Measurements from ENCODE around the gene DAPK2. TPM values are rescaled to one million over a fixed set of nuclear protein-coding genes. Genes with fewer than 3 reads are reported as not detected.
A peak's percentile ranks its signal among the peaks of the same experiment; 100 is the strongest.

The DAPK2 gene
- total RNA-seq, 1 donor from 2014 or later: 2.6 TPM

DNA sequence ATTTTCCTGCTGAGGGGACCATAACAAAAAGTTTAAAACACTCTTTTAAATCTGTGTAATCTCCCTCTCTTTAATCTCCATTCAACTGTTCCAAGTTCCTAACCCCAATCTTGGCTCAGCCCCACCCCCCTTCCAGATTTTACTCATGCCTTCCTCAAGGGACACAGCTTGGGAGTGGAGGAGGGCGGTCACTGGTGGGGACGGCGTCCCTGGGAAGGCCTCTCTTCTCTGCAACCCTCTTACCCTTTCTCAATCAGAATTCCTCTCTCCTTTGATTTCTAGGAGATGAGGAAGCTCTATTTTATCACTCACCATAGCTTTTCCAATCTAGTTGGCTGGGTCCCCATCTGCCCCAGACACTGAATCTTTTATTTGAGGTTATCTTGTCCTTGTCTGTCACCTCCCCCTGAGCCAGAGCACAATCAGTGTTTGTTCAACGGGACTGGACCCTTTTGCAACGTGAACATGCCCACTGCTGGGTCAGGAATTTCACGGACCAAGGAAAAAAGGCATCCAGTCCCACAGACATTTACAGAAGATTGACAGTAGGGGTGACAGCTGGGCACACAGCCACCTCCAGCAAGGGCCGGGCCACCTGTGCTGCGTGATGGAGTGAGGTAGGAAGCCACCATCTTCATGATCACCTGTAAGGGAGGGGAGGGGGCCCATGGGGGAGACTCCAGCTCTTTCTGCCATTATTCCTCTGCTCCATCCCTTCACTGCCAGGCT lies 128.5 kb downstream of the DAPK2 start:
- TF ChIP-seq CTCF (IDR thresholded peaks at IDR 0.05; ENCODE audit: partially characterized antibody, unreplicated experiment): no peak
- Mint-ChIP-seq H3K36me3 (ENCODE audit: unreplicated experiment) (peaks cover 4% of the 10 kb centered on the region), H3K27me3 (ENCODE audit: unreplicated experiment) (peaks cover 10% of the 10 kb centered on the region), H3K9me3 (ENCODE audit: unreplicated experiment) (peaks cover 2% of the 10 kb centered on the region), H3K4me3 (ENCODE audit: unreplicated experiment) (peak overlapping the region; percentile 27), H3K4me1 (ENCODE audit: low read depth, unreplicated experiment) (peaks cover 26% of the 10 kb centered on the region), H3K27ac (ENCODE audit: unreplicated experiment) (peak overlapping the region; percentile 53)
- DNase-seq: no peak

- no peak for TF ChIP-seq CTCF (IDR thresholded peaks at IDR 0.05; ENCODE audit: partially characterized antibody, unreplicated experiment)
- peak; percentile 35 for DNase-seq
- H3K36me3 Mint-ChIP-seq (ENCODE audit: unreplicated experiment): peaks cover 4% of the 10 kb centered on the region
- H3K27me3 Mint-ChIP-seq (ENCODE audit: unreplicated experiment): peaks cover 10% of the 10 kb centered on the region
- peak overlapping the region; percentile 48 for H3K27ac Mint-ChIP-seq (ENCODE audit: unreplicated experiment)
- peaks cover 2% of the 10 kb centered on the region for H3K9me3 Mint-ChIP-seq (ENCODE audit: unreplicated experiment)
- no peak overlapping the region for H3K4me3 Mint-ChIP-seq (ENCODE audit: unreplicated experiment)
- peaks cover 19% of the 10 kb centered on the region for H3K4me1 Mint-ChIP-seq (ENCODE audit: low read depth, unreplicated experiment)
Observed at GRCh38 chr15:63915873-63916771, 130.2 kb downstream of the DAPK2 start.

DNA sequence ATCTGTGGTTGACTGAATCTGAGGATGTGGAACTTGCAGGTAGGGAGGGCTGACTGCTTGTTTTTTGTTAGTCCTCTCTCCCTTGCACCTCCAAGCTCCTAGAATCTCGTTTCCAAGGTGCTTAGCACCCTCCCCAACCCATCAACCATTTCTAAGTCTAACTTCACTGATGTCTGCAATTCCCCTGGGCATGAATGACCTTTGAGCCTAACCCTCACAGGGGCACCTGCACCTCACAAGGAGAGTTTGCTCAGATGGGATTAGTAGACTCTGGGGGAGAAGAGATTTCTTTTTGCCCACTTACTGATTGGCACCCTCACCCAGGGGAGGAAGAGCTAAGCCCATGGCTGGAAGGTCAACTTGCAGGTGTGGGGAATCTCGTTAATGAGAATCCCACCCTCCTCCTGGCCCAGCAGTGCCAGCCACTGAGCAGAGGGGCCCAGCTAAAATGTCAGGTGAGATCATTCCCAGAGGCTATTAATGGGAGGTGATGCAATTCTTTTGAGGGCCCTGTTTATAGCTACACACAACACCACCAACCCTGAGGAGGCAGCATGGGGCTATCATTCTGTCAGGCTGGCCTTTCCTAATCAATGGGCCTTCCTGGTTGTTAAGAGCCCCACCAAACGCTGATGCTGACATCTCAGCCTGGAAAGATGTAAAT lies 130.9 kb downstream of the DAPK2 start:
- no peak for TF ChIP-seq CTCF (IDR thresholded peaks at IDR 0.05; ENCODE audit: partially characterized antibody, unreplicated experiment)
- Mint-ChIP-seq H3K27me3 (ENCODE audit: unreplicated experiment) (peaks cover 7% of the 10 kb centered on the region), H3K4me1 (ENCODE audit: low read depth, unreplicated experiment) (peaks cover 19% of the 10 kb centered on the region), H3K4me3 (ENCODE audit: unreplicated experiment) (no peak overlapping the region), H3K9me3 (ENCODE audit: unreplicated experiment) (peaks cover 2% of the 10 kb centered on the region), H3K27ac (ENCODE audit: unreplicated experiment) (no peak overlapping the region), H3K36me3 (ENCODE audit: unreplicated experiment) (peaks cover 4% of the 10 kb centered on the region)
- no peak for DNase-seq

DNA sequence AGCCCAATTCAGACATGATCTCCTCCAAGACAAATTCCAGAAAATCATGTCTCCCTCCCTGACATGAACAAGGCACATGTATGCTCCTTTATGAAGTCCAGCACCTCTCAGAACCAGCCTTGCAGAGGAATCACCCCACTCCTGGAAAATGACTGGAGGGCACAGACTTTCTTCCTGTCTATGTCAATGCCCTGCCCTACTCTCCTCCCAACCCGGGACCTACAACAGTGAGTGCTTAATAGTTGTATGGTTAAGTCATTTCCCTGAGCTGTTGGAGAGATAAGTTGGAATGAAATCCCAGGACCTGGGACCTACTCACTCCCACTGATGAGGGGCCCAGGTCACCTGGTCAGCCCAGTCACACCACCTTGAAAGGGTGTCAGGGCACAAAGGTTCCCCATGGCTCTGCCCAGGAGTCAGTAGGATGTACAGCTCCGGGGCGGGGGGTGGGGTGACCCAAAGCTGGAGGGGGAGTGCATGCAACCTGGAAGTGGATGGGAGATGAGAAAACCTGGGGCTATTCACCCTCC lies 132.4 kb downstream of the DAPK2 start:
- DNase-seq: no peak
- Mint-ChIP-seq H3K4me3 (ENCODE audit: unreplicated experiment) (no peak overlapping the region), H3K27ac (ENCODE audit: unreplicated experiment) (no peak overlapping the region), H3K9me3 (ENCODE audit: unreplicated experiment) (peaks cover 9% of the 10 kb centered on the region), H3K36me3 (ENCODE audit: unreplicated experiment) (peaks cover 4% of the 10 kb centered on the region), H3K27me3 (ENCODE audit: unreplicated experiment) (peaks cover 10% of the 10 kb centered on the region), H3K4me1 (ENCODE audit: low read depth, unreplicated experiment) (peaks cover 26% of the 10 kb centered on the region)
- TF ChIP-seq CTCF (IDR thresholded peaks at IDR 0.05; ENCODE audit: partially characterized antibody, unreplicated experiment): no peak
